Activated CD4-positive, alpha-beta T cell treated with anti-CD3 and anti-CD28 coated beads, Interleukin-2, amount 10 ng/mL, durations not matched to agents 24 days and 14 days (primary cell): ENCODE results near the gene DCTN5. TPM values are rescaled to one million over a fixed set of nuclear protein-coding genes. Genes with fewer than 3 reads are reported as not detected.
A peak's percentile ranks its signal among the peaks of the same experiment; 100 is the strongest.
"Not testable (repeated sequence)": the region's sequence is repeated elsewhere in the genome, so short reads cannot be mapped to it uniquely, and the experiment has no call there.

Experiments
- DNase-seq: peaks from one replicate; pipeline ENCODE4 v3.0.0; 2022
- H3K27ac Mint-ChIP-seq: one replicate; pipeline ENCODE4 v1.8.0; 2022; ENCODE audit warnings: mild to moderate bottlenecking, mixed read lengths
- H3K27me3 Mint-ChIP-seq: one replicate; pipeline ENCODE4 v1.8.0; 2022; ENCODE audit warnings: mixed read lengths
- H3K36me3 Mint-ChIP-seq: one replicate; pipeline ENCODE4 v1.8.0; 2022; ENCODE audit warnings: low read depth, mild to moderate bottlenecking, mixed read lengths
- H3K4me1 Mint-ChIP-seq: one replicate; pipeline ENCODE4 v1.8.0; 2021; ENCODE audit warnings: mixed read lengths
- H3K4me3 Mint-ChIP-seq: one replicate; pipeline ENCODE4 v1.8.0; 2022; ENCODE audit warnings: mild to moderate bottlenecking, moderate library complexity, mixed read lengths
- H3K9me3 Mint-ChIP-seq: one replicate; pipeline ENCODE4 v1.8.0; 2021; ENCODE audit warnings: mixed read lengths
- intact Hi-C: fragments of 100-400 bp; cut with micrococcal nuclease; formaldehyde crosslinking; loops from one replicate; pipeline ENCODE4 v1.15.1; 2023
- total RNA-seq: library from RNA; stranded (reverse); gene quantifications from 2 replicates; pipeline ENCODE4 v1.2.3, GENCODE V29; 2022

Gene DCTN5
- total RNA-seq, result 98.3 and 99.4 TPM in 2 replicates

GRCh38 chr16:23640931-23641765, at the start of gene DCTN5, which contains the start of gene PALB2:
DCTN5 (plus strand) TSS chr16:23641466; CDS start chr16:23641543, 77 bp downstream.
PALB2 (minus strand) TSS chr16:23641310; CDS start chr16:23641157, 153 bp downstream.
- intact Hi-C loops, result loop anchor here (1.0 to 2.0 kb wide), 4 partner anchors 29 to 84 kb away; partner anchors contain the start of genes EARS2, NDUFAB1, PLK1 and UBFD1
- peaks cover 39% of the 10 kb centered on the region for H3K36me3 Mint-ChIP-seq
- H3K4me1 Mint-ChIP-seq, result peaks cover 32% of the 10 kb centered on the region
- no peaks in the 10 kb centered on the region for H3K9me3 Mint-ChIP-seq
- peak within 1 kb of the TSS; percentile 97 for H3K4me3 Mint-ChIP-seq
- H3K27ac Mint-ChIP-seq, result peak within 1 kb of the TSS; percentile 93
- H3K27me3 Mint-ChIP-seq, result no peaks in the 10 kb centered on the region
- DNase-seq, result peak; percentile 97

- Mint-ChIP-seq H3K9me3 (no peaks in the 10 kb centered on the region), H3K36me3 (peaks cover 35% of the 10 kb centered on the region), H3K4me3 (peak overlapping the region; percentile 3), H3K27me3 (no peaks in the 10 kb centered on the region), H3K27ac (no peak overlapping the region), H3K4me1 (peaks cover 14% of the 10 kb centered on the region)
- intact Hi-C loops, result no loop called here
- no peak for DNase-seq
These were observed 47.1 kb upstream of the DCTN5 start for GRCh38 chr16:23594186-23594585.

GRCh38 chr16:23595246-23595950, 45.9 kb upstream of the DCTN5 start:
- H3K9me3 Mint-ChIP-seq, result no peaks in the 10 kb centered on the region
- DNase-seq, result no peak
- peak overlapping the region; percentile 66 for H3K27ac Mint-ChIP-seq
- intact Hi-C loops, result loop anchor here (5.0 kb wide), 2 partner anchors 83 to 143 kb away; partner anchors contain the start of genes COG7 and GGA2
- H3K36me3 Mint-ChIP-seq, result peaks cover 28% of the 10 kb centered on the region
- H3K4me1 Mint-ChIP-seq, result peaks cover 14% of the 10 kb centered on the region
- H3K27me3 Mint-ChIP-seq, result no peaks in the 10 kb centered on the region
- peak overlapping the region; percentile 88 for H3K4me3 Mint-ChIP-seq

- H3K4me1 Mint-ChIP-seq, result peaks cover 14% of the 10 kb centered on the region
- H3K27ac Mint-ChIP-seq, result peak within 1 kb of the TSS; percentile 83
- H3K36me3 Mint-ChIP-seq, result peaks cover 25% of the 10 kb centered on the region
- no peaks in the 10 kb centered on the region for H3K9me3 Mint-ChIP-seq
- H3K4me3 Mint-ChIP-seq, result peak within 1 kb of the TSS; percentile 88
- no peaks in the 10 kb centered on the region for H3K27me3 Mint-ChIP-seq
- peak; percentile 98 for DNase-seq
- intact Hi-C loops, result loop anchor here (1.0 to 5.0 kb wide), 4 partner anchors 39 to 144 kb away; partner anchors contain the start of genes COG7, DCTN5, EARS2 and GGA2
These were observed 45.1 kb upstream of the DCTN5 start, which contains the start of gene NDUFAB1 for GRCh38 chr16:23595951-23596720. NDUFAB1 (minus strand) TSS chr16:23596316; CDS start chr16:23596290, 26 bp downstream.

- Mint-ChIP-seq H3K36me3 (peaks cover 19% of the 10 kb centered on the region), H3K4me1 (peaks cover 14% of the 10 kb centered on the region), H3K27ac (peak overlapping the region; percentile 30), H3K9me3 (no peaks in the 10 kb centered on the region), H3K27me3 (no peaks in the 10 kb centered on the region), H3K4me3 (peak overlapping the region; percentile 30)
- intact Hi-C loops, result loop anchor here (5.0 kb wide), 2 partner anchors 85 to 145 kb away; partner anchors contain the start of genes COG7 and GGA2
- peak; percentile 65 for DNase-seq
These were observed 44.1 kb upstream of the DCTN5 start for GRCh38 chr16:23597003-23597756.

- Mint-ChIP-seq H3K36me3 (peaks cover 26% of the 10 kb centered on the region), H3K4me3 (no peak overlapping the region), H3K9me3 (no peaks in the 10 kb centered on the region), H3K4me1 (no peaks in the 10 kb centered on the region), H3K27ac (no peak overlapping the region), H3K27me3 (no peaks in the 10 kb centered on the region)
- intact Hi-C loops, result no loop called here
- DNase-seq, result no peak
These were observed 33.5 kb upstream of the DCTN5 start for GRCh38 chr16:23607726-23608125.

GRCh38 chr16:23608194-23608593, 33.1 kb upstream of the DCTN5 start:
- Mint-ChIP-seq H3K36me3 (peaks cover 25% of the 10 kb centered on the region), H3K4me1 (no peaks in the 10 kb centered on the region), H3K4me3 (no peak overlapping the region), H3K27me3 (no peaks in the 10 kb centered on the region), H3K9me3 (no peaks in the 10 kb centered on the region), H3K27ac (no peak overlapping the region)
- intact Hi-C loops, result no loop called here
- no peak for DNase-seq

- Mint-ChIP-seq H3K36me3 (peaks cover 22% of the 10 kb centered on the region), H3K4me1 (no peaks in the 10 kb centered on the region), H3K4me3 (no peak overlapping the region), H3K27ac (no peak overlapping the region), H3K27me3 (no peaks in the 10 kb centered on the region), H3K9me3 (no peaks in the 10 kb centered on the region)
- DNase-seq, result no peak
- intact Hi-C loops, result no loop called here
These were observed 31.3 kb upstream of the DCTN5 start for GRCh38 chr16:23609929-23610328.

GRCh38 chr16:23610905-23611304, 30.4 kb upstream of the DCTN5 start:
- H3K27ac Mint-ChIP-seq, H3K4me3 Mint-ChIP-seq, H3K9me3 Mint-ChIP-seq, H3K27me3 Mint-ChIP-seq, intact Hi-C loops, H3K4me1 Mint-ChIP-seq, DNase-seq: not testable (repeated sequence)
- peaks cover 21% of the 10 kb centered on the region for H3K36me3 Mint-ChIP-seq

- Mint-ChIP-seq H3K9me3 (no peaks in the 10 kb centered on the region), H3K27ac (no peak overlapping the region), H3K4me1 (no peaks in the 10 kb centered on the region), H3K36me3 (peaks cover 23% of the 10 kb centered on the region), H3K27me3 (no peaks in the 10 kb centered on the region), H3K4me3 (no peak overlapping the region)
- DNase-seq, result no peak
- intact Hi-C loops, result no loop called here
These were observed 29.3 kb upstream of the DCTN5 start for GRCh38 chr16:23611936-23612335.

GRCh38 chr16:23615805-23616204, 25.5 kb upstream of the DCTN5 start:
- intact Hi-C loops, result no loop called here
- Mint-ChIP-seq H3K27me3 (no peaks in the 10 kb centered on the region), H3K36me3 (peaks cover 34% of the 10 kb centered on the region), H3K27ac (no peak overlapping the region), H3K9me3 (no peaks in the 10 kb centered on the region), H3K4me1 (no peaks in the 10 kb centered on the region), H3K4me3 (no peak overlapping the region)
- DNase-seq, result no peak

GRCh38 chr16:23624092-23624491, 17.2 kb upstream of the DCTN5 start:
- H3K4me1 Mint-ChIP-seq, result no peaks in the 10 kb centered on the region
- H3K27ac Mint-ChIP-seq, result no peak overlapping the region
- H3K36me3 Mint-ChIP-seq, result peaks cover 59% of the 10 kb centered on the region
- no peaks in the 10 kb centered on the region for H3K9me3 Mint-ChIP-seq
- no peaks in the 10 kb centered on the region for H3K27me3 Mint-ChIP-seq
- H3K4me3 Mint-ChIP-seq, result no peak overlapping the region
- no peak for DNase-seq
- intact Hi-C loops, result no loop called here

GRCh38 chr16:23629516-23629915, 11.8 kb upstream of the DCTN5 start:
- H3K36me3 Mint-ChIP-seq, result peaks cover 47% of the 10 kb centered on the region

More at GRCh38 chr16:23629516-23629915, 11.8 kb upstream of the DCTN5 start:
- intact Hi-C loops, result no loop called here
- peaks cover 21% of the 10 kb centered on the region for H3K4me1 Mint-ChIP-seq
- H3K27ac Mint-ChIP-seq, result no peak overlapping the region
- DNase-seq, result no peak
- no peaks in the 10 kb centered on the region for H3K9me3 Mint-ChIP-seq
- H3K4me3 Mint-ChIP-seq, result no peak overlapping the region
- no peaks in the 10 kb centered on the region for H3K27me3 Mint-ChIP-seq
